Smooth muscle cell (in vitro differentiated cells): Measurements from ENCODE around the gene DPP4. TPM values are rescaled to one million over a fixed set of nuclear protein-coding genes. Genes with fewer than 3 reads are reported as not detected.

Source experiments
- DNase-seq: peaks from one replicate; lab custom pipeline; 2025; ENCODE audit not compliant: unreplicated experiment; lab: John Stamatoyannopoulos, UW
- H2AFZ ChIP-seq: fragments of 200-600 bp; sonication (generic); 2 replicates; pipeline ENCODE4 v1.6.0; 2016; ENCODE audit warnings: antibody characterized with exemption, low read depth, mild to moderate bottlenecking
- H3F3A ChIP-seq: fragments of 200-600 bp; sonication (generic); 2 replicates; pipeline ENCODE4 v1.6.0; 2017; ENCODE audit warnings: antibody characterized with exemption, low read depth
- H3K27ac ChIP-seq: fragments of 200-600 bp; sonication (generic); 2 replicates; pipeline ENCODE4 v1.5.1; 2016; ENCODE audit warnings: low read depth, mild to moderate bottlenecking
- H3K27me3 ChIP-seq: fragments of 200-600 bp; sonication (generic); 2 replicates; pipeline ENCODE4 v1.6.1; 2016; ENCODE audit warnings: low read depth, mild to moderate bottlenecking
- H3K36me3 ChIP-seq: fragments of 200-600 bp; sonication (generic); 2 replicates; pipeline ENCODE4 v1.5.1; 2016; ENCODE audit warnings: low read depth
- H3K4me1 ChIP-seq: fragments of 200-600 bp; sonication (generic); 2 replicates; pipeline ENCODE4 v1.5.1; 2016; ENCODE audit warnings: low read depth
- H3K4me2 ChIP-seq: fragments of 200-600 bp; sonication (generic); 2 replicates; pipeline ENCODE4 v1.6.0; 2016; ENCODE audit warnings: mild to moderate bottlenecking
- H3K4me3 ChIP-seq: fragments of 200-600 bp; sonication (generic); 2 replicates; pipeline ENCODE4 v1.5.1; 2016; ENCODE audit warnings: mild to moderate bottlenecking
- H3K79me2 ChIP-seq: fragments of 200-600 bp; sonication (generic); 2 replicates; pipeline ENCODE4 v1.6.0; 2016; ENCODE audit warnings: low read depth, mild to moderate bottlenecking
- H3K9ac ChIP-seq: fragments of 200-600 bp; sonication (generic); 2 replicates; pipeline ENCODE4 v1.6.0; 2016; ENCODE audit warnings: low read depth
- H3K9me3 ChIP-seq: fragments of 200-600 bp; sonication (generic); replicated peaks from 2 replicates; pipeline ENCODE4 v1.5.1; 2016; ENCODE audit warnings: low read depth
- H4K20me1 ChIP-seq: fragments of 200-600 bp; sonication (generic); 2 replicates; pipeline ENCODE4 v1.6.0; 2016; ENCODE audit warnings: low read depth
- WGBS: methylation state at CpG from one replicate; pipeline ENCODE4 v1.1.7; 2016; ENCODE audit warnings: low lambda C conversion rate; 5-methylcytosine and 5-hydroxymethylcytosine counted together
- polyA plus RNA-seq: library from polyadenylated mRNA; unstranded; fragments of >200 nt; fragmentation: Nextera tagmentation; extraction: Ambion mirVana; gene quantifications from 2 replicates; pipeline ENCODE4 v1.2.1, GENCODE V29; 2016
- total RNA-seq: library from RNA; depleted of rRNA; stranded (reverse); fragments of >200 nt; gene quantifications from 2 replicates; pipeline ENCODE4 v1.2.3, GENCODE V29; 2014
- TF ChIP-seq, protein P1 (sequence below): fragments of 200-600 bp; sonication (generic); IDR thresholded peaks from 2 replicates; pipeline ENCODE4 v1.5.1; 2017; ENCODE audit warnings: borderline replicate concordance, mild to moderate bottlenecking, antibody characterized with exemption; ENCODE audit not compliant: insufficient read depth, poor library complexity, severe bottlenecking

DPP4 gene
- total and polyA plus RNA-seq, 2 experiments from 2014 or later, result 17.6 to 32.0 TPM

- no peaks in the 10 kb centered on the region for H3K36me3 ChIP-seq
- no peak for DNase-seq
- WGBS, result 100% methylated on average over 2 of the region's 2 CpGs
Measured at GRCh38 chr2:162115076-162115475, 41.1 kb upstream of the DPP4 start.

DNA sequence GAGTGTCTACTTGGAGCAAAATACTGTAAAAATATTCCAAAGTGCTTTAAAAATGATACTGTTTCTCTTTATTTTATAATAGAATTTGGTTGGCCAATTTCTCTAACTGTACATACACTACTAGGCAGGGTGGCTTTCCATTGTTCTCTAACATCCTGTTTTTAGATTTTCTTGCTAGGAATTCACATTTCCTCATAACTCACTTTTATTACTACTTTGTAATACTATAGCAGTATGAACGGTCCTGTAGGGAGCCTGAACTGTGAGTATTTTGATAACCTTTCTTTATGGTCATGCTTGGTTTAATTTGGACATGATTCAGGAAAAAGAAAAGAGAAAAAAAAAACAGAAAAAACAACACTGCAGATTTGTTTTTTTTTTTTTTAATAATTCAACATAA lies 40.3 kb upstream of the DPP4 start:
- DNase-seq, result no peak
- H3F3A ChIP-seq, result no peaks in the 10 kb centered on the region
- no peaks in the 10 kb centered on the region for H4K20me1 ChIP-seq
- WGBS, result 97% methylated on average over 1 of the region's 1 CpG
- peaks cover 3% of the 10 kb centered on the region for H3K9me3 ChIP-seq
- peaks cover 13% of the 10 kb centered on the region for H3K4me1 ChIP-seq
- TF ChIP-seq, protein P1, sequence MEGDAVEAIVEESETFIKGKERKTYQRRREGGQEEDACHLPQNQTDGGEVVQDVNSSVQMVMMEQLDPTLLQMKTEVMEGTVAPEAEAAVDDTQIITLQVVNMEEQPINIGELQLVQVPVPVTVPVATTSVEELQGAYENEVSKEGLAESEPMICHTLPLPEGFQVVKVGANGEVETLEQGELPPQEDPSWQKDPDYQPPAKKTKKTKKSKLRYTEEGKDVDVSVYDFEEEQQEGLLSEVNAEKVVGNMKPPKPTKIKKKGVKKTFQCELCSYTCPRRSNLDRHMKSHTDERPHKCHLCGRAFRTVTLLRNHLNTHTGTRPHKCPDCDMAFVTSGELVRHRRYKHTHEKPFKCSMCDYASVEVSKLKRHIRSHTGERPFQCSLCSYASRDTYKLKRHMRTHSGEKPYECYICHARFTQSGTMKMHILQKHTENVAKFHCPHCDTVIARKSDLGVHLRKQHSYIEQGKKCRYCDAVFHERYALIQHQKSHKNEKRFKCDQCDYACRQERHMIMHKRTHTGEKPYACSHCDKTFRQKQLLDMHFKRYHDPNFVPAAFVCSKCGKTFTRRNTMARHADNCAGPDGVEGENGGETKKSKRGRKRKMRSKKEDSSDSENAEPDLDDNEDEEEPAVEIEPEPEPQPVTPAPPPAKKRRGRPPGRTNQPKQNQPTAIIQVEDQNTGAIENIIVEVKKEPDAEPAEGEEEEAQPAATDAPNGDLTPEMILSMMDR, result no peak
- peak overlapping the region; percentile 10 for H3K27ac ChIP-seq
- no peaks in the 10 kb centered on the region for H3K27me3 ChIP-seq
- H3K36me3 ChIP-seq, result no peaks in the 10 kb centered on the region
- H3K79me2 ChIP-seq, result no peaks in the 10 kb centered on the region
- no peak overlapping the region for H2AFZ ChIP-seq
- no peak overlapping the region for H3K9ac ChIP-seq
- no peak overlapping the region for H3K4me3 ChIP-seq
- no peak overlapping the region for H3K4me2 ChIP-seq

More at GRCh38 chr2:162115076-162115475, 41.1 kb upstream of the DPP4 start:
- Histone ChIP-seq H3K4me2 (no peak overlapping the region), H3K4me3 (no peak overlapping the region), H2AFZ (no peak overlapping the region), H3K27ac (no peak overlapping the region), H3K27me3 (no peaks in the 10 kb centered on the region), H3K9me3 (peaks cover 3% of the 10 kb centered on the region), H3K79me2 (no peaks in the 10 kb centered on the region), H4K20me1 (no peaks in the 10 kb centered on the region), H3K9ac (no peak overlapping the region), H3F3A (no peaks in the 10 kb centered on the region), H3K4me1 (peaks cover 13% of the 10 kb centered on the region)
- TF ChIP-seq, protein P1, result no peak

- H3K9me3 ChIP-seq, result peaks cover 3% of the 10 kb centered on the region
- TF ChIP-seq, protein P1, result no peak
- no peak overlapping the region for H3K4me3 ChIP-seq
- no peak for DNase-seq
- H4K20me1 ChIP-seq, result no peaks in the 10 kb centered on the region
- no peak overlapping the region for H3K9ac ChIP-seq
- H3K27ac ChIP-seq, result peak overlapping the region; percentile 17
- no peak overlapping the region for H2AFZ ChIP-seq
- H3K4me2 ChIP-seq, result peak overlapping the region; percentile 17
- no peaks in the 10 kb centered on the region for H3F3A ChIP-seq
- H3K79me2 ChIP-seq, result no peaks in the 10 kb centered on the region
- H3K36me3 ChIP-seq, result no peaks in the 10 kb centered on the region
- no peaks in the 10 kb centered on the region for H3K27me3 ChIP-seq
- WGBS, result 16% methylated on average over 1 of the region's 1 CpG
- H3K4me1 ChIP-seq, result peaks cover 13% of the 10 kb centered on the region
Measured at GRCh38 chr2:162113776-162114168, 39.8 kb upstream of the DPP4 start.

DNA sequence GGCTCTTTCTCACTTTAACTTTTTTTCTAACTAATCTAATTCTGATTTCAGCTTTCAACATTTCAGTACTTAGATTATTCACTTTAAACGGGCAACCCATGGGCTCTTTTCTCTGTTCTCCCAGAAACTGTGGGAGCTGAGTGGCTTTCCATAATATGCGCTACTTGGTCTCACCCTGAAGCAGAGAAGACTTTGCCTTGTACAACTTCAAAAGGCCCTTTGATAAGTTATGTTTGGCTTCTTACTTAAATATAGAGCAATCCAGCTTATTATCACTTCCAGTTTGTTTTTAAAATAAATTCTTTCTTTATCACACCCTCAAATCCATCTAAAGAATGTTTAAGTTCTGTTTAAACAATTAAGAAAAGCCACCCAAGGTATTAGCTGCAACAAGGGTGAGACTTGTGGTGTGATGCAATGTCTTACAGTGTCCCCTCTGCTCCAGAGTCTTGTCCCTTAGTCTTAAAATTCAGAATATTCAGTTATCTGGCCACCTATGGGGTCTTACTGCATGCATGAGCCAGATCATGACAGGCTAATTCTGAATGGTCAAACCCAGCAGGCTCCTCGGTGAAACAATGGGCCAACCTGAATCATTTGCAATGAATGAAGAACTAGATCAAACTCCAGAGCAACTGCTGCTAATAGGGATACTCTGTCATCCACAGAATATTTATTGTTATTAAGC lies 39.2 kb upstream of the DPP4 start:
- H3K4me1 ChIP-seq, result peaks cover 13% of the 10 kb centered on the region
- no peaks in the 10 kb centered on the region for H3K27me3 ChIP-seq
- H3K27ac ChIP-seq, result peak overlapping the region; percentile 17
- TF ChIP-seq, protein P1, result no peak
- peak overlapping the region; percentile 17 for H3K4me2 ChIP-seq
- DNase-seq, result no peak
- WGBS, result 56% methylated on average over 3 of the region's 3 CpGs
- H4K20me1 ChIP-seq, result no peaks in the 10 kb centered on the region
- no peaks in the 10 kb centered on the region for H3F3A ChIP-seq
- no peak overlapping the region for H3K4me3 ChIP-seq
- H3K79me2 ChIP-seq, result no peaks in the 10 kb centered on the region
- no peaks in the 10 kb centered on the region for H3K36me3 ChIP-seq
- no peak overlapping the region for H3K9ac ChIP-seq
- no peak overlapping the region for H2AFZ ChIP-seq
- peaks cover 3% of the 10 kb centered on the region for H3K9me3 ChIP-seq
